RWPE2 (cell line): ENCODE measurements around the gene BEND7.
"Not testable (repeated sequence)": the region's sequence is repeated elsewhere in the genome, so short reads cannot be mapped to it uniquely, and the experiment has no call there.

ENCODE experiments used
- ATAC-seq: fragments of 200-7000 bp; cut with Tn5 transposase; 3 replicates; pipeline ENCODE4 v1.9.1; 2021; ENCODE audit warnings: low read depth
- DNase-seq: peaks from one replicate; pipeline ENCODE4 v3.0.0-alpha.2; 2020; ENCODE audit warnings: low spot score
- H3K27ac ChIP-seq: fragments of 450-650 bp; 2 replicates; pipeline ENCODE4 v1.5.1; 2017; ENCODE audit warnings: mild to moderate bottlenecking; ENCODE audit not compliant: poor library complexity, severe bottlenecking
- H3K27me3 ChIP-seq: fragments of 250-450 bp; sonication (Bioruptor Pico); 2 replicates; pipeline ENCODE4 v1.5.1; 2021; ENCODE audit warnings: mild to moderate bottlenecking, moderate library complexity; ENCODE audit not compliant: insufficient read depth, poor library complexity, severe bottlenecking
- H3K36me3 ChIP-seq: fragments of 250-450 bp; sonication (Bioruptor Pico); 2 replicates; pipeline ENCODE4 v1.5.1; 2020; ENCODE audit warnings: low read depth, mild to moderate bottlenecking, moderate library complexity
- H3K4me1 ChIP-seq: fragments of 250-450 bp; sonication (Bioruptor Pico); 2 replicates; pipeline ENCODE4 v1.5.1; 2021; ENCODE audit warnings: mild to moderate bottlenecking, moderate library complexity; ENCODE audit not compliant: insufficient read depth, poor library complexity, severe bottlenecking
- H3K4me3 ChIP-seq: fragments of 250-450 bp; sonication (Bioruptor Pico); 2 replicates; pipeline ENCODE4 v1.5.1; 2021; ENCODE audit warnings: mild to moderate bottlenecking, moderate library complexity; ENCODE audit not compliant: severe bottlenecking
- H3K9me3 ChIP-seq: fragments of 250-450 bp; sonication (Bioruptor Pico); 2 replicates; pipeline ENCODE4 v1.5.1; 2021; ENCODE audit warnings: mild to moderate bottlenecking, moderate library complexity; ENCODE audit not compliant: severe bottlenecking
- TF ChIP-seq, protein P1 (sequence below): fragments of 450-650 bp; IDR thresholded peaks from one replicate; pipeline ENCODE4 v1.5.1; 2017; ENCODE audit warnings: mild to moderate bottlenecking, moderate library complexity; ENCODE audit not compliant: poor library complexity, severe bottlenecking

Gene BEND7

DNA sequence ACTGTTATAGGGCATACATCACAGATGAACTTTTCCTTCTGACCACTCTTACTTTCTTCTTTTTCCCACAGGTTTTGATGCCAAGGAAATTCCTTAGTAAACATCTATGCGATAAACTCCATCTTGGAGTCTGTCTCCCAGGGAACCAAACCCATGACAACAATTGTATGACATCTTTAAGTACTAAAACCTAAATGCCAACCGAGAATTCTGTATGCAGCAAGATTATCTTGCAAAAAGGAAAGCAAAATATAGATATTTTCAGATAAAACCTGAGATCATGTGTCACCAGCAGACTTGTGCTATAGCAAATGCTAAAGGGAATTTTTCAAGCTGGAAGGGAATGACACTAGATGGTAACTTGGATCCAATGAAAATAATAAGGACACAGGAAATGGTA, 22.0 kb upstream of the BEND7 start:
- no peaks in the 10 kb centered on the region for H3K36me3 ChIP-seq
- peaks cover 4% of the 10 kb centered on the region for H3K9me3 ChIP-seq
- DNase-seq = no peak
- no peak overlapping the region for H3K4me3 ChIP-seq
- H3K27ac ChIP-seq = no peak overlapping the region
- no peaks in the 10 kb centered on the region for H3K4me1 ChIP-seq
- TF ChIP-seq, protein P1, sequence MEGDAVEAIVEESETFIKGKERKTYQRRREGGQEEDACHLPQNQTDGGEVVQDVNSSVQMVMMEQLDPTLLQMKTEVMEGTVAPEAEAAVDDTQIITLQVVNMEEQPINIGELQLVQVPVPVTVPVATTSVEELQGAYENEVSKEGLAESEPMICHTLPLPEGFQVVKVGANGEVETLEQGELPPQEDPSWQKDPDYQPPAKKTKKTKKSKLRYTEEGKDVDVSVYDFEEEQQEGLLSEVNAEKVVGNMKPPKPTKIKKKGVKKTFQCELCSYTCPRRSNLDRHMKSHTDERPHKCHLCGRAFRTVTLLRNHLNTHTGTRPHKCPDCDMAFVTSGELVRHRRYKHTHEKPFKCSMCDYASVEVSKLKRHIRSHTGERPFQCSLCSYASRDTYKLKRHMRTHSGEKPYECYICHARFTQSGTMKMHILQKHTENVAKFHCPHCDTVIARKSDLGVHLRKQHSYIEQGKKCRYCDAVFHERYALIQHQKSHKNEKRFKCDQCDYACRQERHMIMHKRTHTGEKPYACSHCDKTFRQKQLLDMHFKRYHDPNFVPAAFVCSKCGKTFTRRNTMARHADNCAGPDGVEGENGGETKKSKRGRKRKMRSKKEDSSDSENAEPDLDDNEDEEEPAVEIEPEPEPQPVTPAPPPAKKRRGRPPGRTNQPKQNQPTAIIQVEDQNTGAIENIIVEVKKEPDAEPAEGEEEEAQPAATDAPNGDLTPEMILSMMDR = no peak
- ATAC-seq = no peak
- no peaks in the 10 kb centered on the region for H3K27me3 ChIP-seq

DNA sequence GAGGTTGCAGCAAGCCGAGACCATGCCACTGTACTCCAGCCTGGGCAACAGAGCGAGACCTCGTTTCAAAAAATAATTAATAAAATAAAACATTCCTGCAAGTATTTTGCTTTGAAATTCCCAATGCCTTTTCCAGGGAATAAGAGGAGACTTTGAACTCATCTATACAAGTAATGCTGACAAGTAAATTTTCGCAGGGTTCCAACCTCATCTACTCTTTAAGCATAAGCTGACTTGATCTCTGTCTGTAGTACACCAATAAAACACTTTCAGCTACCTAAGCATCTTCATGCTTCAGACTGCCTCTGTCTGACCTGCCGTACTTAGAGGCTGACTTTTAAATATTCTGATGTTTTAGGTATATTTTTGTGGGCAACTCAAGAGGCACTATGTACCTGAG, 13.7 kb upstream of the BEND7 start:
- TF ChIP-seq, protein P1 = no peak
- peaks cover 15% of the 10 kb centered on the region for H3K27me3 ChIP-seq
- ATAC-seq (no peak), DNase-seq (no peak)
- no peaks in the 10 kb centered on the region for H3K4me1 ChIP-seq
- no peaks in the 10 kb centered on the region for H3K9me3 ChIP-seq
- H3K36me3 ChIP-seq = no peaks in the 10 kb centered on the region
- no peak overlapping the region for H3K27ac ChIP-seq
- H3K4me3 ChIP-seq = no peak overlapping the region

DNA sequence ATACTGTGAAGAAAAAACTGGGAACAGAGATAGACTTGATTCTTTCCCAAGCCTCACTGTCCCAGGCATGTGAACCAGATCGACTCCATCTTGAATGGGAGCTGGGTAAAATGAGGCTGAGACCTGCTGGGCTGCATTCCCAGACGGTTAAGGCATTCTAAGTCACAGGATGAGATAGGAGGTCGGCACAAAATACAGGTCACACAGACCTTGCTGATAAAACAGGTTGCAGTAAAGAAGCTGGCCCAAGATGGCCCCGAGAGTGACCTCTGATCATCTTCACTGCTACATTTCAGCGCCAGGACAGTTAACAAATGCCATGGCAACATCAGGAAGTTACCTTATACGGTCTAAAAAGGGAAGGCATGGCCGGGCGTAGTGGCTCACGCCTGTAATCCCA, 9.2 kb upstream of the BEND7 start:
- H3K9me3 ChIP-seq, H3K27me3 ChIP-seq, H3K4me3 ChIP-seq, H3K27ac ChIP-seq, ATAC-seq, DNase-seq, H3K36me3 ChIP-seq, H3K4me1 ChIP-seq: not testable (repeated sequence)

DNA sequence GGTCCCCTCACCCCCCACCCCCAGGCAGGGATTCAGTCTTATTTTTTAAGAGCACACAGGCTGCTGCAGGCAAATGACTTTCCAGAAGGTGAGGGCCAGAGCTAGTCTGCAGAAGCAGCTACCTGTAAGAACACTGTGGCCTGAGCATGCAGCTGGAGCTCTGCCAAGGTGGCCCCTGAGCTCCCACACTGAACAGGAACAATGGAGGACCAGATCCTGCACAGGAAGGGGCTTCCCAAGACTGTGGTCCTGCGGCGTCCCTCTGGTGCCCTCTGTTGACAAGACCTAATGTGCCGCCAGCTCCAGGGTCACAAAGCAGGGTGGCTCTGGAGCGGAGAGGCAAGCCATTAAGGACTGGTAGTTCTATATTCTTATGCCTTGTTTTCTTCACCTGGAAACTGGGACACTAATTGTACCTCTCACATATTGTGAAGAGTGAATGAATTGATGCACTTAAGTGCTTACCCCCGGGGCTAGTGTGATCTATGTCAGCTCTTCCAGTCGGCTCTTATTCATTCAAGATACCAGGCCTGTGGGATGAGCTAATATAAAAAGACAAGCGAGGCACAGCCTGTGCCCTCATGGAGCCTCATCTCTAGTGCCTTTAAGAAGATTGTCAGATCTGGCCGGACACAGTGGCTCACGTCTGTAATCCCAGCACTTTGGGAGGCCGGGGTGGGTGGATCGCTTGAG, 8.0 kb upstream of the BEND7 start:
- Histone ChIP-seq H3K4me1 (no peaks in the 10 kb centered on the region), H3K27ac (no peak overlapping the region), H3K36me3 (no peaks in the 10 kb centered on the region), H3K9me3 (no peaks in the 10 kb centered on the region), H3K4me3 (no peak overlapping the region), H3K27me3 (peaks cover 10% of the 10 kb centered on the region)
- peak; percentile 79 for ATAC-seq
- TF ChIP-seq, protein P1 = peak; percentile 72
- no peak for DNase-seq

DNA sequence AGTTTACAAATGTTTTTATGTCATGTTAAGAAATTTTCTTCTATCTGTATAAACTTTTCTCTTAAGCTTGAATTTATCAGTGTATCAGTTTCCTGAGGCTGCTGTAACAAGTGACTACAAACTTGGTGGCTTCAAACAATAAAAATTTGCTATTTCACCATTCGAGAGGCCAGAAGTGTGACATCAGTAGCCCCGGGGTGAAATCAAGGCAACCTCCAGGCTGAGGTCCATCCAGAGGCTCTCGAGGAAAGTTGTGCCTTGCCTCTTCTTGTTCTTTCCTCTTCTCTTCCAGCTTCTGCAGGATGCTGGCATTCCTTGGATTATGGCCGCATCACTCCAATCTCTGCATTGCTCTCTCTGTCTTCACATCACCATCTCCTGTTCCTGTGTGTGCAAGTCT, 6.5 kb upstream of the BEND7 start:
- TF ChIP-seq, protein P1 = no peak
- DNase-seq (no peak), ATAC-seq (no peak)
- Histone ChIP-seq H3K9me3 (no peaks in the 10 kb centered on the region), H3K27me3 (peaks cover 3% of the 10 kb centered on the region), H3K4me3 (no peak overlapping the region), H3K36me3 (no peaks in the 10 kb centered on the region), H3K27ac (no peak overlapping the region), H3K4me1 (no peaks in the 10 kb centered on the region)
